Measurements from ENCODE around the gene UNC119.

UNC119 gene

DNA sequence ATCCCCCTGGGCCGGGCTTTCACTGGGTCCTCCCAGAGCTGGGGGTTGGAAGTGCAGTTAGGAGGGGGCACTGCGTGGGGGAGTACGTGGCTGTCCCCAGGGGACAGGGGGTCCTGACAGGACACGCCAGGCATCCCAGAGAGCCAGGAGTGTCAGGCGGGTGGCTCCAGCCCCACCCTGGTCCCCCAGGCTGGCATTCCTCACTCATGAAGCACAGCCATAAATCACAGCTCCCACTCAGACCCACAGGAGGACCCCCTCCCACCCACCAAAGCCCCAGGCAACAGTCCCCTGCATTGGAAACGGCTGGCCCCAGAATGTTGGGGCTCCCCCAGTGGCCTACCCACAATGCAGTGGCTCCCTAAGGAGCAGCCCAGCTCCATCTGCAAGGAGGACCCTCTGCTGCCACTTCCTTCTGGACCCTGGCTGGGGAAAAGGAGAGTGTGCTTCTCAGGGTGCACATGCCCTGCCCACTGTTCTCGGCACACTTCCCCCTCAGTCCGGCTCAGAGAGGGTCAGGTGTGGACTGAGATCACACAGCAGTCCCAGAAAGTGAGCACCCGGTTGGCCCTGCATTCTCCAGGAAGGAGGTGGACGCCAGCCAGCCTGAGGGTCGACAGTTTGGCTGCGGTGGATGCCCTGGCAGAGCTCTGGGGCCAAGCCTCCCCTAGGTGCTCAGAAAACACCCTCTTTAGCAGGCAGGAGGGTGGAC, 53.6 kb downstream of the UNC119 start:
- DNase-seq (ENCODE audit: low spot score), result no peak

DNA sequence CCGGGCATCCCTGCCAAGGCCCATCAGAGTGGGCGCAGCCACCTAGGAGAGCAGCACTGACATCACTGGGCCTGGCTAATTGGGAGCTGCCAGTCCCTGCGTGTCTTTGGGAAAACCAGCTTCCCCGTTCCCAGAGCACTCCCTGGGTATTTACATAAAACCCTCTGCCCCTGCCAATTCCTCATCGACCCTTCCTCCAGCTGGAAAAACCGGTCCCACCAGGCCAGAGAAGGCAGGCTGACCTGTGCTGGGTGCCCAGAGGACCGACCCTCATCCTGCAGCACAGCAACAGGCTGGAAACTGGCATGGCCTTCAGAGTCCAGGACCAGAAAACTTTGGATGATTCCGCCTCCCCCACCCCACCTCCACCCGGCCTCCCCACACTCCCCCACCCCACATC, 54.5 kb downstream of the UNC119 start:
- no peak for DNase-seq (ENCODE audit: low spot score)
